Activated CD4-positive, CD25-positive, alpha-beta regulatory T cell treated with anti-CD3 and anti-CD28 coated beads, Interleukin-2, amount 50 U/mL, for 16 hours (primary cell): Measurements from ENCODE around the gene ARID2.

ENCODE experiments used
- DNase-seq: peaks from one replicate; pipeline ENCODE4 v3.0.0-alpha.2; 2020; ENCODE audit warnings: low read depth, low spot score

Gene ARID2

GRCh38 chr12:45760333-45760732 lies 30.8 kb downstream of the ARID2 start:
- DNase-seq = no peak

DNA sequence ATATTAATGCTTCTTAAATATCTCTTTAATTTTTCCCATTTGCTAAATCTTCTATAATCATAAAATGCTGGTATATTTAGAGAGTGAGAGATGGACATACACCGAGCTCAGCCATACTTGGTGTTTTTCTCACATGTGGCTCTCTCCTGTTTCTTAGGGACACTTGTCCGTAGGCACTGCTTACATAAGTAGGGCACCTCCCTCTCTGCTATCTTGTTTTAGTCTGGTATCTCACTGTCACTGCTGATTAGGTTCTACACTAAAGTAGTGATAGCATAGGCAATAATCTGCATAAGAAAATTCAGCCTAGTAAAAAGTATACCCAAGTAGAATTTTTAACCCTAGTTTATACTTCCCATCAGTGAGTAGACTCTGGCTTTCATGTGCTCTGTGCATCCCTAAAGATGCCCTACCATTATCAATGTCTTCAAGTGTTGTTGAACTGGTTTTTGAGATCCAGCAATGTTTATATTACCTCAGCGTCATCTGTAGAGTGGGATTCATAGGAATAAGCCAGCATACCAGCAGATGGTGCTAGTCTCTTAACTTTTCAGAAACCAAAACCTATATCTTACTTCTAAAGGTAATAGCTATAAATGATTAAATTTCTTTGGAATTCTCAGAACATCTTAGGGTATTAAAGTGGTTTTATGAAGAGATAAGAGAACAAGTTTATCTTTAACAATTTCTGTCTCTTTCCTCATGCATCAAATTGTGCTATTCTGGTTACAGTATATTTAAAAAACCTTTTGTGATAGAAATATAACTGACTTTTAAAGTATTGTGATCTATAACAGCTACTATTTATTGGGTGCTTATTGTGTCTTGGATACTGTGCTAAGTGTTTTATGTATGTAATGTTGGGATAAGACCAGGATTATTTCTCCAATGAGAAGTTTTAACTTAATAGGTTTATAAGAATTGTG lies 32.9 kb downstream of the ARID2 start:
- DNase-seq = no peak

DNA sequence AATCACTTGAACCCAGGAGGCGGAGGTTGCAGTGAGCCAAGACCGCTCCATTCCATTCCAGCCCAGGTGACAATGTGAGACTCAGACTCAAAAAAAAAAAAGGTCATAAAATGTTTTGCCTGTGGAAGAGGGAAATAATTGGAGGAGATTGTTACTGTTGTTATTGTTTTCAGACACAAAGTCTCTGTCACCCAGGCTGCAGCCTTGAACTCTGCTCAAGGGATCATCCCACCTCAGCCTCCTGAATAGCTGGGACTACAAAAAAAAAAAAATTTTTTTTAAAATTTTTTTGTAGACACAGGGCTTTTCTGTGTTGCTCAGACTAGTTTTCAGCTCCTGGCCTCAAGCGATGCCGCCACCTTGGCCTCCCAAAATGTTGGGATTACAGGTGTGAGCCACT lies 33.9 kb downstream of the ARID2 start:
- DNase-seq = no peak

GRCh38 chr12:45768194-45768593 lies 38.7 kb downstream of the ARID2 start:
- no peak for DNase-seq

DNA sequence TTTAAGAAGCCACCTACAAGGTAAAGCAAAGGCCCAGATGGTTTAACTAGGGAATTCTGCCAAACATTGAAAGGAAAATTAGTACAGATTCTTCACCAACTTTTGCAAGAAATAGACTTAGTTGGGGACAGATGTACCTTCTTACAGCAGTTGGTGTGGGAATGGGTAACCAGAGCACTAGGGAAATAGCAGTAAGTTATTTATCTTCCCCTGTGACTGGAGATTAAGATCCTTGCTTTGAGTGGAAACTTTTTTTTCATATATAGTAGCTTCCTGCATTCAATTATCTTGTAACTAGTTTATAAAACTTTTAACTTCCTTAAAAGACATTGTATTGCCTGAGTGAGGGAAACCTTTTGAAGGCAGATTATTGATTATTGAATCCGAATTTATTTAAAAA lies 44.2 kb downstream of the ARID2 start:
- DNase-seq = no peak

- DNase-seq = no peak
Measured at GRCh38 chr12:45774508-45775162, 45.1 kb downstream of the ARID2 start.

- DNase-seq = no peak
Measured at GRCh38 chr12:45775465-45775864, 46.0 kb downstream of the ARID2 start.

- DNase-seq = no peak
Measured at GRCh38 chr12:45775964-45776363, 46.5 kb downstream of the ARID2 start.

DNA sequence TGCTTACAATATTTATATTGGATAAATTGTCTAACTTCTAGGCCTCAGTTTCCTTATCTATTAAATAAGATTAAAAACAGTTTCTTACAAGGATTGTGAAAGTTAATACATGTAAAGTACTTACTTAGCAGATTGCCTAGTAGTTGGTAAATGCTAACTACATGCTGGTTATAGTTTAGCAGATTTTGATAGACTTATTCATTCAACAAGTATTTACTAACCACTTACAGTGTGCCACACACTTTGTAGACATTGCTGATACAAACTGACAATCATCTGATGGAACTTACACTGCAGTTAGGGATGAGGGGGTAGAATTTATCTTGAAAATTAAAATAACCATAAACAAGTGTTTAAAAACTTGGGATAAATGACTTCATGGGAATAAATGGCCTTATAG lies 50.4 kb downstream of the ARID2 start:
- DNase-seq = no peak

DNA sequence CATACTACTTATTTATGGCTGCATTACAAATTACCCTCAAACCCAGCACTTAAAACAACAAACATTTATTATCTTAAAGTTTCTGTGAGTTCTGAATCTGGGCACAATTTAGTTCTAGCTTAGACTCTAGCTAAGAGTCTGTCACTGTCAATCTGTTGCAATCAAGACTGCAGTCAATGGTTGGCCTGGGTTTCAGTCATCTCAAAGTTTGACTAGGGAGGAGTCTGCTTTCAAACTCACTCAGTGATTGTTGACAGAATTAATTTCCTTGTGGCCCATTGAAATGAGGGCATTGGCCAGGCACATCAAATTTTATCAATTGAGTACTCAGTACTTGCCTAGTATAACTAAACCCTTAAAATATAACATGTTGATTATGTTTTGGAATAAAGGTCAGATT lies 51.6 kb downstream of the ARID2 start:
- no peak for DNase-seq

DNA sequence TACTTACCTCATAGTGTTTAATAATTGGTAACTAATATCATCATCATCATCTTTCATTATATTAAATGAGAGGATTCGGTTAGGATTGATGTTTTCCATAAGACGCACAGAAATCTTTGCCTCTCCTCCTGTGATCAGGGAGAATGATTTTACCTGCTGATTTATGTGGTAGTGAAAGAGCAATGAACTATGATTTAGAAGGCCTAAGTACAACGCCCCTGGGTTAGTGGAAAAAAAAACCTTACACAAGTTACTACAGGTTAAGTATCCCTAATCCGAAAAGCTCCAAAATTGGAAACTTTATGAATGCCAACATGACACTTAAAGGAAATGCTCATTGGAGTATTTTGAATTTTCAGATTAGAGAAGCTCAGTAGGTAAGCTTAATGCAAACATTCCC lies 55.8 kb downstream of the ARID2 start:
- no peak for DNase-seq

DNA sequence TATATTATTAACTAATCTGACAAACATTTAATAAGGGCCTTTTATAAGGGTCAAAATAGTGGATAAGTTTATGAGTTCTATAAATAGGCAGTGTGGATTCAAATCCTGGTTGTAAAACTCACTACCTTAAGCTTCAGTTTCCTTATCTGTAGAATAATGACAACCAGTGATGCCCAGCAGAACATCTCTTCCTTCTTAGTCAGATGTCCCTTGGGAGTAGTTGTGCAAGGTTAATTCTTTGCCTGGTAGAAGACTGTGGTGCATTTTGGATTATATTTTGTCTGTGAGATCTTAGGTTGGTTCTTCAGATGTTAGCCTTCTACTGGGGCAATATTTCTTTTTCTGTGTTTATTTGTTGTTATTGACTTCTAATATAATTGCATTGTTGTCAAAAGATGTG lies 59.5 kb downstream of the ARID2 start:
- DNase-seq = no peak

GRCh38 chr12:45794422-45794821 lies 64.9 kb downstream of the ARID2 start:
- no peak for DNase-seq

- DNase-seq = no peak
Measured at GRCh38 chr12:45801625-45802024, 72.1 kb downstream of the ARID2 start.

DNA sequence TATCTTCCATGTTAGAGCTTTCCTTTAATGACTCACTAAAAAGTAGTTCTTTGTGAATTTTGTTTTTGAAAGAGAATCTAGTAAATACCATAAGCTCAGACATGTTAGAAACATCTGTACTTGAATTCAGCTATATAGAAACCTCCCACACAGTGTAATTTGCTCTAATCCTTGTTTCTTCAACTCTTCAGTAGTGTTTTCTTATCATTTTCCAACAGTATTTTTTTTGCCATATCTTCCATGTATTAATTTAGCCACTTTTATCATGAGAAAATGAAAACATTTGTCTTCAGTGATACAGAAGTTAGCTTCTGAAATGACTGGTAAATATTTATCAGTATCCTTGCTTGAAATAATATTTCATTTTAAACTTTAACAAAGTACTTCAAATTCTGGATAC lies 73.6 kb downstream of the ARID2 start:
- DNase-seq = no peak

DNA sequence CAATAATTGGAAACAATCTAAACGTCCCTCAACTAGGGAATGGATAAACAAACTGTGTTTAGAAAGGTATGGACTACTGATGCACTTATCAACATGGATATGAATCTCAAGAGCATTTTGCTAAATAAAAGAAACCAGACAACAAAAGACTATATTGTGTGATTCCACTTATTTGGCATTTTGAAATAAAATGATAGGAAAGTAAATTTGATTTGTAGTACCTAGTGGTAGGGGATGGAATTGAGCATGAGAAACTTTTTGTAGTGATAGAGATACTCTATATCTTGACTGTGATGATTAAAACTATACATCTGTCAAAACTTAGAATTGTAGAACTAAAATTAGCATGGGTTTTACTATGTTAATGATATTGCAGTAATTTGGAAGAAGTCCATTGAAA lies 87.1 kb downstream of the ARID2 start:
- no peak for DNase-seq

DNA sequence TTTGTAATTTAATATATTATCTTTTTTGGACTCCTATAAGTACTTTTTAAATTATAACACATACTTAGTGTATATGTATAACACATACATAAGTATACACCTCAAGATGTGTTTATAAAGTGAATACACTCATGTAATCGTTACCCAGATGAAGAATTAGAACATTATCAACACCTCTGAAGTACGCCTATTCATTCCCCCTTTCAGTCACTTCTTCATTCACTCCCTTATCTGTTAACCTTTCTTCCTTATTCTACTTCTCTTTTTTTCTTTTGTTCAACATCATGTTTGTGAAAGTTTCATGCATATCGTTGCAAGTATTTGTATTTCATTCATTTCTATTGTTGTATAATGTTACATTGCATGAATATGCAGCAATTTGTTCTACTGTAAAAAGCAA lies 98.5 kb downstream of the ARID2 start:
- no peak for DNase-seq

GRCh38 chr12:45828402-45828801 lies 98.9 kb downstream of the ARID2 start:
- no peak for DNase-seq

- DNase-seq = no peak
Measured at GRCh38 chr12:45831590-45831989, 102.1 kb downstream of the ARID2 start.

DNA sequence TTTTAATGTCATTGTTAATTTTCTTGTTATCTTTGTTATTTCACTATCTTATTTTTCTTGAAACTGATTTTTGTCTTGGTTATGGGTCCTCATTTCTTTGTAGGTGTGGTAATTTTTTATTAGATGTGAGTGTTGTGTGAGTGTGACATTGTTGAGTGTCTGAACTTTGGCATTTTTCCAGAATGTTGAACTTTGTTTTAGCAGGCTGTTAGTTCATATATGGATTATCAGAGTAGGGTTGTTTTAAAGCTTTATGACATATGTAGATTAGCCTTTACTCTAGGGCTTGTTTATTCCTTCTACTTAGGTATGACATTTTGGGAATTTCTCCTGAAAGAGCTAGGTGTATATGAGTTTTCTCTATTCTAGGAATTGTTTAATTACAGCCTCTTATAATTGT lies 103.9 kb downstream of the ARID2 start:
- DNase-seq = no peak

DNA sequence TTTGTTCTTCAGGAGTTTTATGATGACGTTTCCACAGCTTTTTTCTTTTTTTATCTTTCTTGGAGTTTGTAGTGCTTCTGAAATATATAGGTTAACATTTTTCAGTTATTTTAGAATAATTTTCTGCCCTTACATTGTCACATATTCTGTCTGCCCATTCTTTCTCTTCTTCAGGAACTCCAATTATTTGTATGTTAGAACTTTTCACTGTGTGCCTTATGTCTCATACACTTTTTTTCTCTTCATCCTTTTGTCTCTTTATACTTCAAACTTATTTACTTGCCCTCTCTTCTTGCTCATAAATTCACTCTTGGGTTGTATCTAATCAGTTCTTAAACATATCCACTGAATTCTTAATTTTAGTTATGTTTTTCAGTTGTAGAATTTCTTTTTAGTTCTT lies 105.3 kb downstream of the ARID2 start:
- no peak for DNase-seq

DNA sequence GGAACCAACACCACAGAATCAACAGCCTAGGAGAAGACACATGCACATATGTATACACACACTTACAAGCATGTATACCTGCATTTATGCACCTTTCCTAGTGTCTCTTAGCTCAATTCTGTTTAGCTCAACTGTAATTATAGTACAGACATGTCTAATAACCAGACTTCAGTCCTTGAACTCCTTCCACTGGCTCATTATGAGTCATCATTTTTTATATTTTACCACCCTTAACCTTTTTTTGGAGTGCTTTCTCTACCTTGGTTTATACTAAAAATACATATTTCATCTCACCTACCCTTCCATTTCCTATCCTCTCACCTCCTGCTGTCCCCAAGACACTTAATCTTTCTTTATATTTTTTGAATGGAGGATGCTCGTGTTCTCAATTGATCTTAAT lies 110.4 kb downstream of the ARID2 start:
- DNase-seq = no peak

DNA sequence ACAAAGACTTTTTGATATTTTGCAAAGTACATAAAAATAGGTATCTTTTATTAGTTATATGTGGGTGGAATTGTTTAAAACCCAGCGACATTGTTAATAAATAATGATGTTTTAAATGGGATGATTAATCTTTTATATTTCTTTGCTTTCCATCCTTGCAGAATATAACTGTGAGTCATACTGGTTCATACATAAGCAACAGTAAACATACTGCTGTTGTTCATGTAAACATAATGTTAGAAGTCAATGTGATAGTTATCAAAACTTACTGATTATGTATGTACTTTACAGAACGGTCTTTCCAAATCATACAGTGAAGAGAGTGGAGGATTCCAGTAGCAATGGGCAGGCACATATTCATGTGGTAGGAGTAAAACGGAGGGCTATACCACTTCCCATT lies 119.8 kb downstream of the ARID2 start:
- DNase-seq = no peak
